Fibroblast of lung (primary cell): ENCODE measurements around the gene CALHM3. TPM values are rescaled to one million over a fixed set of nuclear protein-coding genes. Genes with fewer than 3 reads are reported as not detected.

ENCODE experiments used
- DNase-seq, 2 donors: peaks; one replicate each; pipeline versions ENCODE4 v3.0.0 to v3.0.0-alpha.2; 2010; ENCODE audit warnings: low read depth in 2 of 2
- H2AFZ ChIP-seq: 2 replicates; pipeline ENCODE4 v1.5.1; 2012; ENCODE audit warnings: low read length, control low read depth, inconsistent platforms
- H3K27ac ChIP-seq: 2 replicates; pipeline ENCODE4 v1.5.1; 2011; ENCODE audit warnings: low read length, control low read depth; ENCODE audit not compliant: insufficient read depth
- H3K27me3 ChIP-seq: 2 replicates; pipeline ENCODE4 v1.5.1; 2011; ENCODE audit warnings: mild to moderate bottlenecking, low read length; ENCODE audit not compliant: control insufficient read depth, insufficient read depth
- H3K36me3 ChIP-seq: 2 replicates; pipeline ENCODE4 v1.5.1; 2011; ENCODE audit warnings: low read length; ENCODE audit not compliant: control insufficient read depth, insufficient read depth
- H3K4me1 ChIP-seq: 2 replicates; pipeline ENCODE4 v1.5.1; 2011; ENCODE audit warnings: low read length; ENCODE audit not compliant: control insufficient read depth, insufficient read depth; ENCODE audit errors: extremely low read depth
- H3K4me2 ChIP-seq: 2 replicates; pipeline ENCODE4 v1.5.1; 2011; ENCODE audit warnings: low read length, control low read depth; ENCODE audit not compliant: insufficient read depth; ENCODE audit errors: extremely low read depth
- H3K4me3 ChIP-seq, 4 experiments: fragments of 200-600 bp in 1 of 4; sonication (generic) in 1 of 4; replicated peaks in 1 of 4; 2 replicates each; pipeline ENCODE4 v1.5.1; 2011 to 2016; ENCODE audit warnings: low read length in 4 of 4, low read depth in 3 of 4, mild to moderate bottlenecking in 3 of 4, control low read depth in 2 of 4, inconsistent platforms in 1 of 4, mixed read lengths in 1 of 4; ENCODE audit not compliant: insufficient read depth in 1 of 4; ENCODE audit errors: control extremely low read depth in 1 of 4
- H3K79me2 ChIP-seq: 2 replicates; pipeline ENCODE4 v1.5.1; 2012; ENCODE audit warnings: mild to moderate bottlenecking, low read length, inconsistent platforms; ENCODE audit not compliant: control insufficient read depth, insufficient read depth
- H3K9ac ChIP-seq: 2 replicates; pipeline ENCODE4 v1.5.1; 2011; ENCODE audit warnings: mild to moderate bottlenecking, low read length, control low read depth; ENCODE audit not compliant: insufficient read depth
- H3K9me3 ChIP-seq: 2 replicates; pipeline ENCODE4 v1.5.1; 2012; ENCODE audit warnings: low read depth, low read length; ENCODE audit not compliant: control insufficient read depth, insufficient read depth
- H4K20me1 ChIP-seq: 2 replicates; pipeline ENCODE4 v1.5.1; 2011; ENCODE audit warnings: low read length; ENCODE audit not compliant: control insufficient read depth, insufficient read depth; ENCODE audit errors: extremely low read depth
- CTCF ChIP-seq, 2 donors: IDR thresholded peaks in 1 of 2; conservative IDR thresholded peaks in 1 of 2; 1 replicate in 1 of 2; 2 replicates in 1 of 2; pipeline ENCODE4 v1.5.1; 2011 to 2012; ENCODE audit warnings: low read length in 2 of 2, control low read depth in 1 of 2, inconsistent platforms in 1 of 2, low read depth in 1 of 2, mild to moderate bottlenecking in 1 of 2
- EZH2 ChIP-seq: IDR thresholded peaks from 2 replicates; pipeline ENCODE4 v1.5.1; 2012; ENCODE audit warnings: low read length, control low read depth, mild to moderate bottlenecking; ENCODE audit errors: missing control alignments
- polyA plus RNA-seq, 2 donors: library from polyadenylated mRNA; depleted of rRNA in 1 of 2; stranded (reverse) in 1 of 2; unstranded in 1 of 2; fragments of >200 nt; gene quantifications; 2 replicates each; pipeline ENCODE4 v1.2.1, GENCODE V29; 2011 to 2012; ENCODE audit warnings: missing spikeins in 1 of 2
- total RNA-seq: library from RNA; depleted of rRNA; stranded (reverse); fragments of >200 nt; gene quantifications from 2 replicates; pipeline ENCODE4 v1.2.1, GENCODE V29; 2014

CALHM3 gene
- total and polyA plus RNA-seq, 2 donors (not counting 1 experiment from before 2014, with no cell fraction given): not detected

DNA sequence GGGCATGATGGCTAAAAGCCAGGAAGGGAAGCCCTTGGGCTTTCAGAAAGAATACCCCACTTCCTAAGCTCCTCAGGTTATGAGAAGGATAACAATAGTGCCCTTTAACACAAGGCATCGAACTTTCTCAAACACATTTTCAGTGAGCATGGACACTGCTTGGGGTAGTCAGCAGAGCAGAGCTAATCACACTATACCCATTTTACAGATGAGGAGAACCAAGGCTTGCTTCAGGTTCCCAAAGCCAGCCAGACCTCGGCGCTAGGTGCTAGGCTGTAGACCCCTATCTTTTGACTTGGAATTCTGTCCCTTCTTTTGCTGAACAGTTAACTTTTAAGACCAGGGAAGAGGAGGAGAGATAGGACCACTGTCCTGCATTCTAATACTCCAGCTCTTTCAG, 16.3 kb upstream of the CALHM3 start:
- H3K4me3 ChIP-seq: no peak overlapping the region
- no peak for TF ChIP-seq EZH2
- no peak for TF ChIP-seq CTCF (conservative IDR thresholded peaks at IDR 0.05 in 1 of 2, IDR thresholded peaks at IDR 0.05 in 1 of 2; ENCODE audit: low read depth in 1 of 2, low read length in 2 of 2)
- H3K9ac ChIP-seq: no peak overlapping the region
- peaks cover 18% of the 10 kb centered on the region for H3K4me1 ChIP-seq
- no peaks in the 10 kb centered on the region for H3K79me2 ChIP-seq
- no peak for DNase-seq
- no peaks in the 10 kb centered on the region for H3K9me3 ChIP-seq
- no peak overlapping the region for H2AFZ ChIP-seq
- no peak overlapping the region for H3K4me2 ChIP-seq
- H3K27ac ChIP-seq: no peak overlapping the region
- H3K27me3 ChIP-seq: peaks cover 50% of the 10 kb centered on the region
- no peaks in the 10 kb centered on the region for H3K36me3 ChIP-seq
- H4K20me1 ChIP-seq: no peaks in the 10 kb centered on the region

DNA sequence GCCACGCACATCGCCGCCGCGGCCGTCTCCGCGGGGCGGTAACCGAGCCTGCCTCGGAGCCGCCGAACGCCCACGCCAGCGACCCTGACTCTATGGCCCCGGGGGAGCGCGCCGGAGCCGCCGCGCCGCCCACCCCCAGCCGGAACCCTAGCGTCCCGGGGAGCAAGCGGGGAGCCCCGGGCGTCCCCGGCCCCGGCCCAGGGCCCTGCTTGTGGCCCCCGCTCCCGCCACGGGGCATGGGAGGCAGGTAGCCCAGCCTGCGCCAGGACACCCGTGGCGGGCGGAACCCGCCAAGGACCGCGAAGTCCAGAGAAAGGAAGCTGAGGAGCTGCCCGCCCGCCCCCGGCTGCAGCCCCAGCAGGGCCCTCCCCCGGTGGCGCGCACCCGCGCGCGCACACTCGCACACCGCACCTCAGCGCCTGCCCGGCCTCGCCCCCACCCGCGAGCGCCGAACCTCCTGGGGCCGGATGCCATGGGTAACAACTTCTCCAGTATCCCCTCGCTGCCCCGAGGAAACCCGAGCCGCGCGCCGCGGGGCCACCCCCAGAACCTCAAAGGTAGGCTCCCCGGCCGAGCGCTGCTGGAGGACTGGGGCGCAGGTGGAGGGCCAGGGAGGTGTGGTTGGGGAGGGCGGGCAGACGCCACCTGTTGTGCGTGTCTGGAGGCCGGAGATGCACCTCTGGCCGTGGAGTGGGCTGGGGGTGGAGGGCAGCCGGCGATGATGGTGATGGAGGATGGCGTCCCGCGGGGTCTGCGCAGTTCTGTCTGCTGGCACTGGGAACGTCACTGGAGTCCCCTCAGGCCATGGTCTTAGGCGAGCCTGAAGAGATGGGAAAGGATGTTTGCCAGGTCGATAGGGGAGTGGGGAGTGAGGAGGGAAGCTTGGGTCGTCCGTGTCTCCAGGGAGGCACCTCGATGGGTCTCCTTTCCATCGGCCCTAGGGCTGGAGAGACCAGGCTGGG, 15.2 kb upstream of the CALHM3 start:
- Histone ChIP-seq H3K4me2 (peak overlapping the region; percentile 76), H3K36me3 (no peaks in the 10 kb centered on the region), H2AFZ (no peak overlapping the region), H4K20me1 (no peaks in the 10 kb centered on the region), H3K9me3 (no peaks in the 10 kb centered on the region), H3K79me2 (no peaks in the 10 kb centered on the region), H3K9ac (peak overlapping the region; percentile 13), H3K4me3 (peak overlapping the region in 3 of 4 experiments; percentile 10 to 47 (median 26)), H3K27me3 (peaks cover 44% of the 10 kb centered on the region), H3K4me1 (peaks cover 18% of the 10 kb centered on the region), H3K27ac (no peak overlapping the region)
- no peak for DNase-seq
- TF ChIP-seq EZH2: peak; percentile 90
- TF ChIP-seq CTCF (conservative IDR thresholded peaks at IDR 0.05 in 1 of 2, IDR thresholded peaks at IDR 0.05 in 1 of 2; ENCODE audit: low read depth in 1 of 2, low read length in 2 of 2): no peak

DNA sequence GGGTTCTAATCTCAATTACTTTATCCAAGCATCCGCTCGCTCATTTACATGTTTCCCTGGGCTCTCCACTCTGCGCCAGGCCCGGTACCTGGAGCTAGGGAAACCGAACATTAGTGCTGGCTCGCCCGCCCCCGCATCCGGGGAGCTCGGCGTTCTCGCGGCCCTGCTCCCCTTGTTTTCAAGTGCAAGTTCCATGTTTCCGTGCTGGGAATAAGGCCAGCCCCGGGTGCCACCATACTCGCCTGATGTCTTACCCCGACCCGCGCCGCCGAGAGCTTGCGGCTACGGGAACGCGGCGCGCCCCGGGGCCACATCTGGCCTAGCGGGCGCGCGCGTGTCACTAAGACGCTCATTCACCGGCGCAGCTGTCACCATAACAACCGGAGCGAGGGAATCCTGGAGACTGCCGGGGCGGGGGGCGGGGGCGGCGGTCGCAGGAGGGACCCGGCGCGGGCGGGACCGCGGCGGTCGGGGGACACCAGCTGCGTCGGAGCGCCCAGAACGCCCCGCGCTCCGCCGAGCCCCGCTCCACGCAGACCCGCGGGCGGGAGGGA, 14.4 kb upstream of the CALHM3 start, which contains the start of gene NEURL1:
Gene NEURL1, plus strand, starts transcription at position 344 of the 554 bp plus-strand sequence. CDS start 683 bp downstream, outside the sequence.
- peak within 1 kb of the TSS in 3 of 4 experiments; percentile 10 to 47 (median 26) for H3K4me3 ChIP-seq
- H3K27ac ChIP-seq: no peak within 1 kb of the TSS
- H2AFZ ChIP-seq: no peak within 1 kb of the TSS

More for the DNA sequence above, 14.4 kb upstream of the CALHM3 start, which contains the start of gene NEURL1:
- peaks cover 38% of the 10 kb centered on the region for H3K27me3 ChIP-seq
- no peaks in the 10 kb centered on the region for H3K9me3 ChIP-seq
- no peak for TF ChIP-seq EZH2
- no peak for TF ChIP-seq CTCF (conservative IDR thresholded peaks at IDR 0.05 in 1 of 2, IDR thresholded peaks at IDR 0.05 in 1 of 2; ENCODE audit: low read depth in 1 of 2, low read length in 2 of 2)
- peak within 1 kb of the TSS; percentile 76 for H3K4me2 ChIP-seq
- H3K9ac ChIP-seq: peak within 1 kb of the TSS; percentile 13
- H3K79me2 ChIP-seq: no peaks in the 10 kb centered on the region
- H4K20me1 ChIP-seq: no peaks in the 10 kb centered on the region
- H3K36me3 ChIP-seq: no peaks in the 10 kb centered on the region
- DNase-seq: no peak
- H3K4me1 ChIP-seq: peaks cover 18% of the 10 kb centered on the region
